Kidney epithelial cell (primary cell): ENCODE results near the gene USP31. TPM values are rescaled to one million over a fixed set of nuclear protein-coding genes. Genes with fewer than 3 reads are reported as not detected.

Source experiments
- DNase-seq: peaks from one replicate; pipeline ENCODE4 v3.0.0-alpha.2; 2010; ENCODE audit warnings: low read depth
- H3K27me3 ChIP-seq: 2 replicates; pipeline ENCODE4 v1.6.0; 2011; ENCODE audit warnings: low read length; ENCODE audit not compliant: control insufficient read depth, insufficient read depth
- H3K36me3 ChIP-seq: 2 replicates; pipeline ENCODE4 v1.5.1; 2011; ENCODE audit warnings: low read length; ENCODE audit not compliant: control insufficient read depth, insufficient read depth
- H3K4me3 ChIP-seq: 2 replicates; pipeline ENCODE4 v1.5.1; 2011; ENCODE audit warnings: low read depth, mild to moderate bottlenecking, control low read depth, low read length
- total RNA-seq: library from RNA; depleted of rRNA; stranded (reverse); fragments of >200 nt; gene quantifications from 2 replicates; pipeline ENCODE4 v1.2.3, GENCODE V29; 2015
- TF ChIP-seq, protein P1 (sequence below): IDR thresholded peaks from 2 replicates; pipeline ENCODE4 v1.5.1; 2011; ENCODE audit warnings: mild to moderate bottlenecking, moderate library complexity, low read length, control low read depth, inconsistent platforms; ENCODE audit not compliant: insufficient read depth, poor library complexity, severe bottlenecking

USP31 gene
- total RNA-seq, 1 donor from 2014 or later: 16.1 TPM

DNA sequence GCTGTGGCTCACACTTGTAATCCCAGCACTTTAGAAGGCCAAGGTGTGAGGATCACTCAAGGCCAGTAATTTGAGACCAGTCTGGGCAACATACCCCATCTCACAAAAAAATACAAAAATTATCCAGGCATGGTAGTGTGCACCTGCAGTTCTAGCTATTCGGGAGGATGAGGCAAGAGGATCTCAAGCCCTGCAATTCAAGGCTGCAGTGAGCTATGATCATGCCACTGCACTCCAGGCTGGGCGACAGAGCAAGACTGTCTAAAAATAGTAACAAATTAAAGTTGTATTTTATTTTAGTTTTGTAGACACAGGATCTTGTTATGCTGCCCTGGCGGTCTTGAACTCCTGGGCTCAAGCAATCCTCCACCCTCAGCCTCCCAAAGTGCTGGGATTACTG lies 18.2 kb downstream of the USP31 start:
- Histone ChIP-seq H3K36me3 (no peaks in the 10 kb centered on the region), H3K4me3 (no peak overlapping the region), H3K27me3 (no peaks in the 10 kb centered on the region)
- TF ChIP-seq, protein P1, sequence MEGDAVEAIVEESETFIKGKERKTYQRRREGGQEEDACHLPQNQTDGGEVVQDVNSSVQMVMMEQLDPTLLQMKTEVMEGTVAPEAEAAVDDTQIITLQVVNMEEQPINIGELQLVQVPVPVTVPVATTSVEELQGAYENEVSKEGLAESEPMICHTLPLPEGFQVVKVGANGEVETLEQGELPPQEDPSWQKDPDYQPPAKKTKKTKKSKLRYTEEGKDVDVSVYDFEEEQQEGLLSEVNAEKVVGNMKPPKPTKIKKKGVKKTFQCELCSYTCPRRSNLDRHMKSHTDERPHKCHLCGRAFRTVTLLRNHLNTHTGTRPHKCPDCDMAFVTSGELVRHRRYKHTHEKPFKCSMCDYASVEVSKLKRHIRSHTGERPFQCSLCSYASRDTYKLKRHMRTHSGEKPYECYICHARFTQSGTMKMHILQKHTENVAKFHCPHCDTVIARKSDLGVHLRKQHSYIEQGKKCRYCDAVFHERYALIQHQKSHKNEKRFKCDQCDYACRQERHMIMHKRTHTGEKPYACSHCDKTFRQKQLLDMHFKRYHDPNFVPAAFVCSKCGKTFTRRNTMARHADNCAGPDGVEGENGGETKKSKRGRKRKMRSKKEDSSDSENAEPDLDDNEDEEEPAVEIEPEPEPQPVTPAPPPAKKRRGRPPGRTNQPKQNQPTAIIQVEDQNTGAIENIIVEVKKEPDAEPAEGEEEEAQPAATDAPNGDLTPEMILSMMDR: no peak
- DNase-seq: no peak

DNA sequence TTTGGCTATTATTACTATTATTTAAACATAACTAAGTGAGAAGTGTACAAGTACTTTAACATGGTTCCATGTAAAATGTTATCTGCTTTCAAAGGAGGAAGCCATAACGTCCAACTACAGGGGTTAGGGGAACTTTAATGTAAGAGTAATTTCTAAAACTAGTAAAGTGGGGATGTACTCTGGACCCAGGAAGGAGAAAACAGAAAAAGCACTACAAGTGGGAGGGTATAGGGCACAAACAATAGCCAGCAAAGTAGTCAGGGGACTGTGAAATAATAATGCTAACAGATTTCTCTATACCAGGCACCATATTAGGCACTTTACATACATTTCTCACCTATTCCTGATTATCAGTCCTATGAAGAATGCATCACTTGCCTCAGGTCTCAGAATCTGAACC lies 19.6 kb downstream of the USP31 start:
- Histone ChIP-seq H3K4me3 (no peak overlapping the region), H3K36me3 (no peaks in the 10 kb centered on the region), H3K27me3 (no peaks in the 10 kb centered on the region)
- TF ChIP-seq, protein P1: no peak
- DNase-seq: no peak

DNA sequence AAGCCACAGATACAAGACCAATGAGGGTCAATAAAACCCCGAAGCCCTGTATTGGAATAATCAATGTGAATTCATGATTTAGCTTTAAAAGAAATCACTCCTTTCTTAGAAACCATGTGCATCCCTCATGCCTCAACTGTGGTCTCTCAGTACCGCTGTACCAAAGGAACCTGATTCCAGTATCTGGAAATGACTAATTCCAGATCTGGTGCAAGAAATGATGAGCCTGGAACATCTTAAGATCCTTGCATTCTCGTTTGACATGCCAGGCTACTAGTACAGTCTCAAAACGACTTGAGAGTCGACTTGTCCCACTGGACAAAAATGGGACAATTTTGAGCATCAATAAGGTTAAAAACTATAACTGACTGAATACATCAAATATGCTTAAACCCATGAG lies 21.2 kb downstream of the USP31 start:
- Histone ChIP-seq H3K27me3 (no peaks in the 10 kb centered on the region), H3K4me3 (no peak overlapping the region), H3K36me3 (no peaks in the 10 kb centered on the region)
- TF ChIP-seq, protein P1: no peak
- DNase-seq: no peak

GRCh38 chr16:23125277-23125676 lies 24.0 kb downstream of the USP31 start:
- Histone ChIP-seq H3K36me3 (no peaks in the 10 kb centered on the region), H3K4me3 (no peak overlapping the region), H3K27me3 (no peaks in the 10 kb centered on the region)
- TF ChIP-seq, protein P1: no peak
- no peak for DNase-seq

DNA sequence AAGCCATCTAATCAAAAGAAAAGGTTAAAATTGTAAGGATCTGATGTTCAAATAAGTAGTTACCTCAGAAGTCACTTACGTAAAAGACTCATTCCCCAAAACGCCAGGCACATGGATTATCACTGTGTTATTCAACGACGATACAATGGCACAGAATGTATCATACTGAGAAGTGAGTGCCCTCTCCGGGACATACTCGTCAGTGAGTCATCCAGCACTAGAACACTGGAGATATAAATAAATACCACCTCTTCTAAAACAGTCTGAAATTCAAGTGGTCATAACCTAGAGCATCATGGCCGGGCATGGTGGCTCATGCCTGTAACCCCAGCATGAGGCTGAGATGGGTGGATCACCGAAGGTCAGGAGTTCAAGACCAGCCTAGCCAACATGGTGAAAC lies 24.9 kb downstream of the USP31 start:
- TF ChIP-seq, protein P1: no peak
- no peak overlapping the region for H3K4me3 ChIP-seq
- no peaks in the 10 kb centered on the region for H3K36me3 ChIP-seq
- H3K27me3 ChIP-seq: no peaks in the 10 kb centered on the region
- peak; percentile 47 for DNase-seq

GRCh38 chr16:23122144-23122543 lies 27.1 kb downstream of the USP31 start:
- TF ChIP-seq, protein P1: no peak
- no peak for DNase-seq
- Histone ChIP-seq H3K4me3 (no peak overlapping the region), H3K36me3 (no peaks in the 10 kb centered on the region), H3K27me3 (no peaks in the 10 kb centered on the region)
